SIG-M5 treated with dmso at 0.1 percent for 504 hours (cell line): ENCODE results near the gene UNK.
A peak's percentile ranks its signal among the peaks of the same experiment; 100 is the strongest.
"Not testable (repeated sequence)": the region's sequence is repeated elsewhere in the genome, so short reads cannot be mapped to it uniquely, and the experiment has no call there.

Source experiments
- DNase-seq: peaks from one replicate; lab custom pipeline; 2025; ENCODE audit not compliant: unreplicated experiment; lab: John Stamatoyannopoulos, UW

Gene UNK

DNA sequence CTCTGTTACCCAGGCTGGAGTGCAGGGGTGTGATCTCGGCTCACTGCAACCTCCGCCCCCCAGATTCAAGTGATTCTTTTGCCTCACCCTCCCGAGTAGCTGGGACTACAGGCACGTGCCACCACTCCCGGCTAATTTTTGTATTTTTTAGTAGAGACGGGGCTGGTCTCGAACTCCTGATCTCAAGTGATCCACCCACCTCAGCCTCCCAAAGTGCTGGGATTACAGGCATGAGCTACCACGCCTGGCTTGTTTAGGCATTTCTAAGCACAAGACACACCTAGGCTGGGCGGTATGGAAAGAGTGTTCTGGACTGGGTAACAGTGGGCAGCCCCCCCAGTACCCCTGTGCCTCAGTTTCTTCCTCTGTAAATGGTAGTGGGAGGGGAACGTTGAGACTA, 85.6 kb downstream of the UNK start:
- not testable (repeated sequence) for DNase-seq

DNA sequence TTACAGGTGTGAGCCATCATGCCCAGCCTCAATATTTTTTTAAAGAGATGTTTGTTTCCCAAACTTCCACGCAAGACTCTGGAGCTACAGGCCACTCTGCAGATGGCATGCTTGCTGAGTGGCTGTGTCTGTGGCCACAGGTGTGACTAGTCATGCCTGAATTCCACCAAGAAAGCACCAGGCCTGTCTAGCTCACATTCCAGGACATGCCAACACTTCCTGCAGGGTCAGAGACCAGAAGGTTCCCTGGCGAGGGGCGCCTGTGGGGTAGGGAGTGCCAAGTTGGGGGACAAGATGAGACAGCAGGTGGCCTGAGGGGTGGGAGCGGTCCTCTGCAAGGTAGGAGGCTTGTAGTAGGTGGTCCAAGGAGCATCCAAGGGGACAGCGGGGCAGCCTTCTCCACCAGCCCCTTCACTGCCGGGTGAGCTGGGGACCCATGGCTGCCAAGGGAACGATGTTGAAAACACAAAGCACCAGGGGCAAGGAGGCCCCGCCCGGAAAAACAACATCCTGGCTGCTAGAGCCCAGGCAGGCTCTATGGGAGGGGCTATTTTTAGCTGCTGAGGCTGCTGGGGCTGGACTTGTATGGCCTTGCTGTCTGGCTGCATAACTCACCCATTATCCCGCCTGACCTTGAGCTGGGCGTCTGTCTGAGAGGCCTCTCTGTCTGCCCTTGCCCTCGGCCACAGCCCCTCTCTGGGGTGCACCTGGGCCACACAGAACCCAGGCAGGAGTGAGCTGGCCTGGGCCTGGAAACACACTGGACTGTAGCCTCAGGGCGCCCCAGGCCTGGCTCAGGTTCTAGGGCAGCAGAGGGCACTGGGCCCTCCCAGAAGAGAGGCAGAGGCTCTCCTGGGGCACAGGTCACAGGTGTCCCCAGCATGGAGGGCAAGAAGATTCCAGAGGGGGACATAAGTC, 88.1 kb downstream of the UNK start:
- DNase-seq = peak; percentile 19

DNA sequence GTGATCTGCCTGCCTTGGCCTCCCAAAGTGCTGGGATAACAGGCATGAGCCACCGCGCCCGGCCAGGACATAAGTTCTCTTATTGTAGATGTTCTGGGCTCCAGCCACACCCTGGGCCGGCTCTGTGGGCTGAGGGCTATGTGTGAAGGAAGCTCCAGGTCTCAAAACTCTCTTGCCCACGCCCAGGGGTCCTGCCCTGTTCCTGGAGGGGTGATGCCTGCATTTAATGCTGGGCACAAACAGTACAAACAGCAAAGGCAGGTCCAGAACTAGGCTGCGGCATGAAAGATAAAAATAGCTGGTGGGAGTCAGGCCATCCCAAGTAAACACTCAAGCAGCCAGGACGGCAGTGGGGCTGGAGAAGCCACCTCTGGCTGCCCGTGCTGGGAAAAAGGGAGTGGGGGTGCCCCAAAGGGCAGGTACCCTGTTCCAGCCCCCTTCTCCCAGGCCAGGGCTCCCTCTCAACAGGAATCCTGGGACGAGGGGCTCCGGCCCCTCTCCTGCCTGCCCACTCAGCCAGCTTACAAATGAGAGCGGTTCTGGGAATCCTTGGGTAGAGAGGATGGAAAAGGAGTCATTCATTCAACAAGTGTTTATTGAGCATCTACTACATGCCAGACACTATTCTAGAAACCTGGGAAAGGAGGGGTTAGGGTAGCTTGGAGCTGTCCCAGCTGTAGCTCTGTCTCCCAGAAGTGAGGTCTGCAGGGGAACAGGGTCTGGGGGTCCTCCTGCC, 89.1 kb downstream of the UNK start:
- no peak for DNase-seq

DNA sequence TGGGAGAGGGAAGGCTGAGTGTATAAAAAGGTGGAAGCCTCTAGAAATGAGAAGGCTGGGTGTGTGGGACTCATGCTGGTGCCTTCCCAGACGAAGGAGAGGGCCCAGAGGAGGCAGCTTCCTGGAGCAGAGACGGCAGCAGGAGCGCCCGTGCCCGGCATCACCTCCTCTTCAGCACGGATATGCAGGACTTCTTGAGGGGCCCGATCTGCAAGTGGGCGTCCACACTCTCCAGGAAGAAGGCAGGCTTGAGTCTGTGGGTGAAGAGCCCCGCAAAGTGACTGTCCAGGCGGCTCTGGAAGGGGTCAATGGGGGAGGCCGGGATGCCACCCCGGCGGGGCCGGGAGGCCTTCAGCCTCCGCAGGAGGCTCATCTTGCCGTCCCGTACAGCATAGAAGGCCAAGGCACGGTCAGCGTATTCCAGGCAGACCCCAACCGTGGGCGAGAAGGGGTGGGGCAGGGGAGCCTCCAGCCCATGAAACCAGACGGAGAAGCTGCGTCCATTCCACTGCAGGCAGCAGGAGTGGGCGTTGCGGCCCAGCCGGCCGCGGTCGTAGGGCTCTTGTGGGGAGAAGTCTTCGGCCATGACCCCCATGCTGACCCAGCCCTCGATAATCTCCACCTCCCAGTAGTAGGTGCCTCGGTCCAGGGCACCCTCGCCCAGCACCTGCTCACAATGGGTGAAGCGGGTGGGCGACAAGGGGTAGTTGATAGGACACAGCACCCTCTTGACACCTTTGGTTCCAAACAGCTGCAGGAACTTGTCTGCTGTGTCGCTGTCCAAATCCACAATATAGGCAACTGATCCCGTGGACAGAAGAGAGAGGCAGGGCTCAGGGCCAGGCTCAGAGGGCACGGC, 89.9 kb downstream of the UNK start:
- DNase-seq = no peak
